ENCODE data around the gene NANS. TPM values are rescaled to one million over a fixed set of nuclear protein-coding genes. Genes with fewer than 3 reads are reported as not detected.

The NANS gene
- polyA plus RNA-seq, 1 experiment = 111 TPM

- POLR2A ChIA-PET = no interaction called here
Observed at GRCh38 chr9:98040212-98040611, 16.3 kb upstream of the NANS start.

GRCh38 chr9:98043915-98044314 is 12.6 kb upstream of the NANS start:
- TF ChIP-seq, protein P1, sequence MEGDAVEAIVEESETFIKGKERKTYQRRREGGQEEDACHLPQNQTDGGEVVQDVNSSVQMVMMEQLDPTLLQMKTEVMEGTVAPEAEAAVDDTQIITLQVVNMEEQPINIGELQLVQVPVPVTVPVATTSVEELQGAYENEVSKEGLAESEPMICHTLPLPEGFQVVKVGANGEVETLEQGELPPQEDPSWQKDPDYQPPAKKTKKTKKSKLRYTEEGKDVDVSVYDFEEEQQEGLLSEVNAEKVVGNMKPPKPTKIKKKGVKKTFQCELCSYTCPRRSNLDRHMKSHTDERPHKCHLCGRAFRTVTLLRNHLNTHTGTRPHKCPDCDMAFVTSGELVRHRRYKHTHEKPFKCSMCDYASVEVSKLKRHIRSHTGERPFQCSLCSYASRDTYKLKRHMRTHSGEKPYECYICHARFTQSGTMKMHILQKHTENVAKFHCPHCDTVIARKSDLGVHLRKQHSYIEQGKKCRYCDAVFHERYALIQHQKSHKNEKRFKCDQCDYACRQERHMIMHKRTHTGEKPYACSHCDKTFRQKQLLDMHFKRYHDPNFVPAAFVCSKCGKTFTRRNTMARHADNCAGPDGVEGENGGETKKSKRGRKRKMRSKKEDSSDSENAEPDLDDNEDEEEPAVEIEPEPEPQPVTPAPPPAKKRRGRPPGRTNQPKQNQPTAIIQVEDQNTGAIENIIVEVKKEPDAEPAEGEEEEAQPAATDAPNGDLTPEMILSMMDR (IDR thresholded peaks at IDR 0.05; ENCODE audit: low read depth, low read length) = no peak
- no peak overlapping the region for H3K27ac ChIP-seq (ENCODE audit: low read depth, low read length)
- POLR2A ChIA-PET = interaction anchor here (0.7 kb wide), 1 partner anchor 609 kb away, joined by 3 read pairs; no protein-coding TSS in a partner anchor
- no peaks in the 10 kb centered on the region for H3K9me3 ChIP-seq (ENCODE audit: control insufficient read depth, insufficient read depth, low read length)
- no peak for DNase-seq (ENCODE audit: low read depth, low spot score)
- no peaks in the 10 kb centered on the region for H3K27me3 ChIP-seq (ENCODE audit: control insufficient read depth, insufficient read depth, low read length)
- no peak overlapping the region for H3K4me3 ChIP-seq (ENCODE audit: low read depth, low read length)
- CTCF ChIA-PET = interaction anchor here (0.6 to 5.1 kb wide), 2 partner anchors 10 to 172 kb away, joined by 4 to 24 read pairs; no protein-coding TSS in a partner anchor

More at GRCh38 chr9:98040212-98040611, 16.3 kb upstream of the NANS start:
- H3K9me3 ChIP-seq (ENCODE audit: control insufficient read depth, insufficient read depth, low read length) = no peaks in the 10 kb centered on the region
- H3K27ac ChIP-seq (ENCODE audit: low read depth, low read length) = no peak overlapping the region
- DNase-seq (ENCODE audit: low read depth, low spot score) = no peak
- TF ChIP-seq, protein P1 (IDR thresholded peaks at IDR 0.05; ENCODE audit: low read depth, low read length) = no peak
- CTCF ChIA-PET = interaction anchor here (3.3 kb wide), 1 partner anchor 117 kb away, joined by 17 read pairs; the partner anchor contains the start of gene TRMO
- no peaks in the 10 kb centered on the region for H3K27me3 ChIP-seq (ENCODE audit: control insufficient read depth, insufficient read depth, low read length)
- no peak overlapping the region for H3K4me3 ChIP-seq (ENCODE audit: low read depth, low read length)

DNA sequence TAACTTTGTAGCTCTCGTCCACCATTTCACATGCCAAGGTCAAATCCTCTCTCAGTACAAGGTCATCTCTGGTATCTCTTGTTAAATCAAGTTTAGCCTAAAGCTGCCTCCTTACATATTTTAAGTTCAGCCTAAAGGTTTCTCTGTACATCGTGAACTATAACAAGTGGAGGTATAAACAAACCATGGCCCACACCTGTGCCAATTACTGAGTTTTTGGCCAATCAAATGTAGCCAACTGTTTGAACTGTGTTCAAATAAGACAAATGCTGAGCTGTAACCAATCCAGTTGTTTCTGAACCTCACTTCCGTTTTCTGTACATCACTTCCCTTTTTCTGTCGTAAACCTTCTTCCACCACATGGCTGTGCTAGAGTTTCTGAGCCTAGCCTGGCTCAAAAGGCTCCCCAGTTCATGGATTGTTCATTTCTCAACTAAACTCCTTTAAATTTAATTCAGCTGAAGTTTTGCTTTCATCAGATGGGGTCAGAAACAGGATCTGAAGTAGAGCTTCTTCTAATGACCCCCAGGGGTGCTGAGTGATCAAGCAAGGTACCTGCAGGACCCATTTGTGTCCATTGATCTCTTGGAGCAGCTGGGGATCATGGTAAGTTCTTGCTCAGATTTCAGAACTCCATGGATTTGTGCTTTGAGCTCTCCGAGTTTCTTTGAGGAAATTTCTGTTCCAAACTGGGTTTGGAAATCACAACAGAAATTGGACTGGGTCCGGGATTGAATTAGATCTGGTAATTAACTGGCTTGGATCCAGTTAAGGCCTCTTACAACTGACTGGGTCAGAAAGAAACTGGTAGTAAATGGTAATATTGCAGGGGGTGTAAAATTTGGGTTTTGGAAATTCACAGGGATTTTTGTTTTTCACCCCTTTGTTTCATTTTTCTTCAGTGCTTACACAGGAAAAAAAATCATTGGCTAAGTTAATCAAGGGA is 11.0 kb upstream of the NANS start:
- TF ChIP-seq, protein P1 (IDR thresholded peaks at IDR 0.05; ENCODE audit: low read depth, low read length) = no peak
- peak overlapping the region; percentile 39 for H3K27ac ChIP-seq (ENCODE audit: low read depth, low read length)
- no peak overlapping the region for H3K4me3 ChIP-seq (ENCODE audit: low read depth, low read length)
- CTCF ChIA-PET = interaction anchor here (0.5 to 5.1 kb wide), 3 partner anchors 11 to 214 kb away, joined by 4 to 24 read pairs (median 5); no protein-coding TSS in a partner anchor
- no peak for DNase-seq (ENCODE audit: low read depth, low spot score)
- no peaks in the 10 kb centered on the region for H3K27me3 ChIP-seq (ENCODE audit: control insufficient read depth, insufficient read depth, low read length)
- POLR2A ChIA-PET = no interaction called here
- H3K9me3 ChIP-seq (ENCODE audit: control insufficient read depth, insufficient read depth, low read length) = no peaks in the 10 kb centered on the region

DNA sequence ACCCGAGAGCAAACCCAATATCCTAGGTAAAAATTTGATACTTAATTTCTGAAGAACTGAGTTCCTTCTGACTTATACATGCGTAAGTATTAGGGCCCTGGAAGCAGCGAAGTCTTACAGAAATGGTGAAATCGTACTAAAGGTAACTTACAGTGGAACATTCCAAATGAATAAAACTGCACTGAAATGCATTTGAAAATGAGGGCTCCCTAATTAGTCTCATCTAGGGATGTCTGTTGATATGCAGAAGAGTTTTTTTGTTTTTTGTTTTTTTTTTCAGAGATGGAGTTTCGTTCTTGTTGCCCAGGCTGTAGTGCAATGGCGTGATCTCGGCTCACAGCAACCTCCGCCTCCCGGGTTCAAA is 10.4 kb upstream of the NANS start:
- H3K9me3 ChIP-seq (ENCODE audit: control insufficient read depth, insufficient read depth, low read length) = no peaks in the 10 kb centered on the region
- no peak for DNase-seq (ENCODE audit: low read depth, low spot score)
- H3K27ac ChIP-seq (ENCODE audit: low read depth, low read length) = no peak overlapping the region
- H3K4me3 ChIP-seq (ENCODE audit: low read depth, low read length) = no peak overlapping the region
- TF ChIP-seq, protein P1 (IDR thresholded peaks at IDR 0.05; ENCODE audit: low read depth, low read length) = no peak
- no peaks in the 10 kb centered on the region for H3K27me3 ChIP-seq (ENCODE audit: control insufficient read depth, insufficient read depth, low read length)
- ChIA-PET POLR2A (no interaction called here), CTCF (interaction anchor here (0.5 to 5.1 kb wide), 3 partner anchors 12 to 427 kb away, joined by 3 to 24 read pairs (median 5); no protein-coding TSS in a partner anchor)

DNA sequence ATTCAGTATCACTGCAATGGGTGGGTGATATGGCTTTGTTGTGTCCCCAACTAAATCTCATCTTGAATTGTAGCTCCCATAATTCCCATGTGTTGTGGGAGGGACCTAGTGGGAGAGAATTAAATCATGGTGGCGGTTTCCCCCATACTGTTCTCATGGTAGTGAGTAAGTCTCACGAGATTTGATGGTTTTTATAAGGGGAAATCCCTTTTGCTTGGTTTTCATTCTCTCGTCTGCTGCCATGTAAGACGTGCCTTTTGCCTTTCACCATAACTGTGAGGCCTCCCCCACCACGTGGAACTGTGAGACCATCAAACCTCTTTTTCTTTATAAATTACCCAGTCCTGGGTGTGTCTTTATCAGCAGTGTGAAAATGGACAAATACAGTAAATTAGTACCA is 9.5 kb upstream of the NANS start:
- TF ChIP-seq, protein P1 (IDR thresholded peaks at IDR 0.05; ENCODE audit: low read depth, low read length) = no peak
- H3K9me3 ChIP-seq (ENCODE audit: control insufficient read depth, insufficient read depth, low read length) = no peaks in the 10 kb centered on the region
- no peak for DNase-seq (ENCODE audit: low read depth, low spot score)
- H3K27me3 ChIP-seq (ENCODE audit: control insufficient read depth, insufficient read depth, low read length) = no peaks in the 10 kb centered on the region
- ChIA-PET POLR2A (interaction anchor here (1.2 kb wide), 1 partner anchor 11 kb away, joined by 3 read pairs; no protein-coding TSS in a partner anchor), CTCF (interaction anchor here (0.6 to 5.1 kb wide), 3 partner anchors 13 to 427 kb away, joined by 3 to 24 read pairs (median 3); no protein-coding TSS in a partner anchor)
- H3K4me3 ChIP-seq (ENCODE audit: low read depth, low read length) = no peak overlapping the region
- H3K27ac ChIP-seq (ENCODE audit: low read depth, low read length) = no peak overlapping the region
